CD4-positive, alpha-beta T cell treated with Interleukin-4 for 1 hour (primary cell): Measurements from ENCODE around the gene NUP37.

Experiments
- DNase-seq, 2 donors: peaks; one replicate each; pipeline ENCODE4 v3.0.0-alpha.2; 2020 to 2022

NUP37 gene

GRCh38 chr12:102024765-102025164 lies 95.1 kb downstream of the NUP37 start:
- no peak for DNase-seq

GRCh38 chr12:102023343-102023930 lies 96.5 kb downstream of the NUP37 start:
- no peak for DNase-seq
